ENCODE data around the gene CARMIL1. TPM values are rescaled to one million over a fixed set of nuclear protein-coding genes. Genes with fewer than 3 reads are reported as not detected.

CARMIL1 gene
- polyA plus RNA-seq, 1 of the 3 experiments (the other 2 are of a cell fraction) = 1.7 TPM

- POLR2A ChIA-PET = no interaction called here
- no peak overlapping the region for H3K4me3 ChIP-seq (ENCODE audit: low read depth in 2 of 2, low read length in 1 of 2)
- H3K27me3 ChIP-seq (ENCODE audit: insufficient read depth) = no peaks in the 10 kb centered on the region
- no peaks in the 10 kb centered on the region for H4K20me1 ChIP-seq (ENCODE audit: insufficient read depth)
- CTCF ChIA-PET = interaction anchor here (0.6 kb wide), 1 partner anchor 137 kb away, joined by 3 read pairs; no protein-coding TSS in a partner anchor
- no peak overlapping the region for H2AFZ ChIP-seq (ENCODE audit: low read depth)
- H3K9ac ChIP-seq = no peak overlapping the region
- no peaks in the 10 kb centered on the region for H3K79me2 ChIP-seq (ENCODE audit: insufficient read depth)
- no peaks in the 10 kb centered on the region for H3K9me3 ChIP-seq
- no peak overlapping the region for H3K4me2 ChIP-seq
- H3K27ac ChIP-seq (ENCODE audit: low read depth in 2 of 2, low read length in 1 of 2) = no peak overlapping the region
- no peaks in the 10 kb centered on the region for H3F3A ChIP-seq (replicated peaks; ENCODE audit: insufficient read depth)
- no peaks in the 10 kb centered on the region for H3K4me1 ChIP-seq (ENCODE audit: control insufficient read depth in 1 of 2, insufficient read depth in 2 of 2, low read depth in 1 of 2, low read length in 1 of 2)
- 64% methylated on average over 4 of the region's 4 CpGs for WGBS (ENCODE audit: low lambda C conversion rate)
- no peak for DNase-seq
- TF ChIP-seq GATA2 (CRISPR knock-in tag; IDR thresholded peaks at IDR 0.05) = no peak
- TF ChIP-seq ELF1 (IDR thresholded peaks at IDR 0.05) = no peak
- no peak for TF ChIP-seq FOXM1 (IDR thresholded peaks at IDR 0.05; ENCODE audit: low read depth)
- TF ChIP-seq USF1 (IDR thresholded peaks at IDR 0.05; ENCODE audit: borderline replicate concordance, low read depth) = no peak
- TF ChIP-seq EZH2phosphoT487 (IDR thresholded peaks at IDR 0.05; ENCODE audit: borderline replicate concordance, low read depth) = no peak
- no peak for TF ChIP-seq MEF2A (IDR thresholded peaks at IDR 0.05; ENCODE audit: borderline replicate concordance, low read depth)
- no peak for TF ChIP-seq REST (IDR thresholded peaks at IDR 0.05; ENCODE audit: low read depth, low read length)
- TF ChIP-seq MXI1 (IDR thresholded peaks at IDR 0.05; ENCODE audit: low read depth, low read length) = no peak
- no peak for TF ChIP-seq JUND (IDR thresholded peaks at IDR 0.05)
- no peak for TF ChIP-seq SMC3 (IDR thresholded peaks at IDR 0.05; ENCODE audit: low read depth, low read length)
- no peak for TF ChIP-seq IRF3 (IDR thresholded peaks at IDR 0.05; ENCODE audit: low read depth, low read length)
- no peak for TF ChIP-seq USF2 (IDR thresholded peaks at IDR 0.05; ENCODE audit: borderline replicate concordance, low read depth, low read length)
- no peak for TF ChIP-seq GABPA (IDR thresholded peaks at IDR 0.05; ENCODE audit: low read depth)
- TF ChIP-seq FOSL2 (IDR thresholded peaks at IDR 0.05; ENCODE audit: borderline replicate concordance, low read depth) = no peak
- H3K9me2 ChIP-seq = no peaks in the 10 kb centered on the region
- H3K36me3 ChIP-seq (replicated peaks in 1 of 2; ENCODE audit: control insufficient read depth in 1 of 2, insufficient read depth in 2 of 2, low read length in 1 of 2) = no peaks in the 10 kb centered on the region
These were observed 136.5 kb downstream of the CARMIL1 start for GRCh38 chr6:25415701-25416100.
